Activated CD4-positive, CD25-positive, alpha-beta regulatory T cell treated with anti-CD3 and anti-CD28 coated beads, Interleukin-2, amount 50 U/mL, for 16 hours (primary cell): Measurements from ENCODE around the gene OASL.
"Not testable (repeated sequence)": the region's sequence is repeated elsewhere in the genome, so short reads cannot be mapped to it uniquely, and the experiment has no call there.

Experiments used
- DNase-seq: peaks from one replicate; pipeline ENCODE4 v3.0.0-alpha.2; 2020; ENCODE audit warnings: low read depth, low spot score

Gene OASL, protein sequence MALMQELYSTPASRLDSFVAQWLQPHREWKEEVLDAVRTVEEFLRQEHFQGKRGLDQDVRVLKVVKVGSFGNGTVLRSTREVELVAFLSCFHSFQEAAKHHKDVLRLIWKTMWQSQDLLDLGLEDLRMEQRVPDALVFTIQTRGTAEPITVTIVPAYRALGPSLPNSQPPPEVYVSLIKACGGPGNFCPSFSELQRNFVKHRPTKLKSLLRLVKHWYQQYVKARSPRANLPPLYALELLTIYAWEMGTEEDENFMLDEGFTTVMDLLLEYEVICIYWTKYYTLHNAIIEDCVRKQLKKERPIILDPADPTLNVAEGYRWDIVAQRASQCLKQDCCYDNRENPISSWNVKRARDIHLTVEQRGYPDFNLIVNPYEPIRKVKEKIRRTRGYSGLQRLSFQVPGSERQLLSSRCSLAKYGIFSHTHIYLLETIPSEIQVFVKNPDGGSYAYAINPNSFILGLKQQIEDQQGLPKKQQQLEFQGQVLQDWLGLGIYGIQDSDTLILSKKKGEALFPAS

DNA sequence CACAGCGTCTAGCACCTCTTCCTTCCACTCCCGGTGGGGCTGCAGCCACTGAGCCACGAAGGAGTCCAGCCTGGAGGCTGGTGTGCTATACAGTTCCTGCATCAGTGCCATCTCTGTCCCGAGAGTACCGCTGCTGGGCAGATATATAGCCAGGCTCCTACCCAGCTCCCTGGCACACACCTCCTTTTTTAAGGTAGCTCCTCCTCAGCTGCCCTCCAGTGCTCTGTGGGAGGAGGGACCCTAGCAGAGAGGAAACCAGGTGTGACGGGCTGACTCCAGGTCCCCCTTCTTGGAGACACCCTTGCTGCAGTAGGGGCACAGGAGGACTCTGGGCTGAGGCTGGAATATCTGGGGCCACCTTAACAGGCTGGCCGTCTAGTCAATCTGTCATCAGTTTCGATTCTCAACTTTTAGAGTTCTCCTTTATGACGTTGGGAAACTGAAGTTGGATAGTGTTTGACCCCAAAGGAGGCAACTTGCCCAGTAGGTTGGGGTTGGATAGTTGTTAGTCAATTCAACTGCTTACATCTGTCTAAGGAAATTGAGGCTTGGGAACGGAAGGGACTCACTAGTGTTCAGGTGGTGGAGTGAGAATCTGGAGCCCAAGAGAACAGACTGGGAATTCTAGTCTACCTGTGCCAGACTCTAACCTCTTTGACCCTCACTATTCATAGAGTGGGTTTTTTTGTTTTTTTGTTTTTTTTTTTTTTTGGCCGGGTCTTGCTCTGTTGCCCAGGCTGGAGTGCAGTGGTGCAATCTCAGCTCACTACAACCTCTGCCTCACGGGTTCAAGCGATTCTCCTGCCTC is at the start of gene OASL:
OASL (minus strand) TSS at position 386 of the 808 bp plus-strand sequence; CDS start at position 111, 275 bp downstream.
- DNase-seq = no peak

DNA sequence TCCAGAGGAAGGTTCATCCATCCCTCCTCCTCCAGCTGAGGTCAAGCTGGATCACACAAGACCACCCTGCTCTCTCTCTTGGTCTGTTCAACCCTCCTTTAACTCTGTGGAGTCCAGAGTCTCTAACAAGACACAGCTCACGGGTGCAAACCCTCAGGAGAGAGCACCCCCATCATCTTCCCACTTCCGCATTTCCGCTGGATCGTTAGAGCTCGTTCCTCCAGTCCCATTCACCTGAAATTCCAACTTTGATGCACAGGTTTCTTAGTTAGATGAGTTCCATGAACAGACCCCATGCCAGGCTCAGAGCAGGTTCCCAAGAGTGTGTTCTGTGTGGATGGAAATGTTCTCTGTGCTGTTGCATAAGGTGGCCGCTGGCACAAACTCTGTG is 49.1 kb upstream of the OASL start:
- DNase-seq = no peak

DNA sequence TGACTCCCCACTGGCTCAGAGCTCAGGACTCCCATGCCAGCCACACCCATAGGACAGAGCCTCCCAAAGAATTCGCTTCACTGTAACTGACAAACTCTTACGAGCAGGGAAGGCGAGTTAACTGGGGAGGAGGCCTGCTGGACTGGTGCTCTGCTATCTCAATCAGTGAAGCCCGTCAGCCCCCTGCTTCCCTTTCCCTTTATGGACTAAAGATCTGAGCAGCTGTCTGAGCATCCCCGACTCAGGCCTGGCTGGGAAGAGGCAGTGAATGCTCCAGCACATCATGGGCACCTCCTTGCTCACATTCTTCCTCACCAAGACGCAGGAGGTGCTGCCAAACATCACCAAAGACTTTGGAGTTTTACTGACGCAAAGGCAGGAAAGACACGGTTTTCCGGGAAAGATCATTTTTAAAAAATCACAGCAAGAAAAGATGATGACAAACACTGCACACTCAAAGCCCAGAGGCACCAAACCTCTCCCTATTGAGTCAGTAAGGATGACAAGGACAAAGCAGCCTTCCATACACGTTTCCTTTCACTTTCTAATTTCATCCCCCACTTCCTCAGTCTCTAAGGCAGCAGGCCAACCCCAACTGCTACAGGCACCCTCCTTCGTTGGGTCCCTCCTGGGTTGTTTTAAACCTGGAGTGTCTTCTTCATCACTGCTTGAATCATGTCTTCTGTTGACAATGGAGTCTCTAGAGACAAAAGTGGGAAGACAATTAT is 48.6 kb upstream of the OASL start:
- DNase-seq = no peak

DNA sequence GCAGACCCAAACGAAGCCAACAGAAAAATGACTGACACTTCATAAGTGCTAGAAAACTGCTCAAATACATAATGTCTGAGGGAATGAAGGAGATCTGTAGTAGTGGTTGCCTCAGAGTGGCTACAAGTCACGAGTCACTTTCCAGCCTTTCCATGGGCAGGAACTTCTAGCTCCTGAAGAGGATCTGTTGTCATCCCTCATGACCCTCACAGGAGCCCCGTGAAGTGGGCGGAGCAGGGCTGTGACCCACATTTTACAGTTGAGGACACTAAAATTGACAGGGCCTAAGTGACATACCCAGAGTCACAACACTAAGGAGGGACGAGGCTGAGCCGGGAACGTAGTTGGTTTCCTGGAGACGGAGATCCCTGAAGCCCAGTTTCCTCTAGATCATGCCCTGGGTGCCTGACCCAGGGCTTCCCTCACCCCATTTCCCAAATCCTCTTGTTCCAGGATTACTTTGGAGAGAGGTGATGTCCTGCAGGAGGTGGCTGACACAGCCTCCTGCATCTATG is 47.8 kb upstream of the OASL start:
- DNase-seq = no peak

DNA sequence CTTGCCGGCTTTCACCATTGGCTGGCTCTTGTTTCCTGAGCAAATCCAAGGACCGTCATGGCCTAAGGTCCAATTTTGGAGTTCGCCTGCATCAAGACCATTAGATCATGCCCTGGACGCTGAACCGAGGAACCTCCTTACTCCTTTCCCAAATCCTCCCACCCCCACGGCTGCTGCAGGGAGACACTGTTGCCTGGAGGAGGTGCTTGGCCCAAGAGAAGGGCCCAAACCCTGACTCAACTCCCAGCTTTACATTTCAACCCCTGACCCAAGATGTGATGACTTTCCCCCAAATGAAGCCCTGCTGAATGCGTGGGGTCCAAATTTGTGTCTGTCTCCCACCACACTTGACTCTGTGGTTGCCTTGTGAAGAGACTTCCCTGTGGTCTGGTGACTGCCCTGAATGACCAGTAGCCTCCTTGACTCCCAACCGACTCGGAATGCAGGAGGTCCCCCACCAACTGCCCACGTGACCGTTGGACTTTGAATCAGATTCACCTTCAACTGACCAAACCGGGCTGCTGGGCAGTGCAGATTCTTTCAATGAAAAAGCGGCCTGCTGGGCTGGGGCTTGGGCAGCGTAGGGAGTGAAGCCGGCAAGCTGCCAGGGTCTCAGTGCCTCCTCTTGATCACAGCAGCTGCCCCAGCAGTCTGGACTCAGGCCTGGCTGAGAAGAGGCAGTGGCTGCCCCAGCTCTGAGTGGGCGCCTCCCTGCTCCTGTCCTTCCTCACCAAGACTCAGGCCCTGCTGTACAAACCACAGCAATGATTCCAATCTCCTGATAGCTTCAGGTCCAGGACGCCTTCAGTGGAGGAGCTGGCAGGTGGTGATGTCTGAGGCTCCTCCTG is 46.7 kb upstream of the OASL start:
- DNase-seq = no peak

DNA sequence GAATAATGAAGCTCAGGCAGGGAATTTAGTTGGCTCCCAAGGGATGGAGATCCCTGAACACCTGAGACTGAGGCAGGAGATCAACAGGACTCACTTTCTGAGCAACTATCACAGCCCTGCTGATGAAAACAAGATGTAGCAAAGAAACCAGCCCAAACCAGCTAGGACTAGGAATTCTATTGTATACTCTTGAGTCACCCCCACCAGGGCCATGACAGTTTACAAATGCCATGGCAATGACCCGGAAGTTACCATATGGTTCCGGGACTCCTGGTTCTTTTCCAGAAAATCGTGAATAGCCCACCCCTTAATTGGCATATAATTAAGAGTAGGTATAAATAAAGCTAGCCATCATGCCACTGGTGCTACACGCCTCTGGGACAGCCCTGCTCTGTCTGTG is 46.0 kb upstream of the OASL start:
- no peak for DNase-seq

DNA sequence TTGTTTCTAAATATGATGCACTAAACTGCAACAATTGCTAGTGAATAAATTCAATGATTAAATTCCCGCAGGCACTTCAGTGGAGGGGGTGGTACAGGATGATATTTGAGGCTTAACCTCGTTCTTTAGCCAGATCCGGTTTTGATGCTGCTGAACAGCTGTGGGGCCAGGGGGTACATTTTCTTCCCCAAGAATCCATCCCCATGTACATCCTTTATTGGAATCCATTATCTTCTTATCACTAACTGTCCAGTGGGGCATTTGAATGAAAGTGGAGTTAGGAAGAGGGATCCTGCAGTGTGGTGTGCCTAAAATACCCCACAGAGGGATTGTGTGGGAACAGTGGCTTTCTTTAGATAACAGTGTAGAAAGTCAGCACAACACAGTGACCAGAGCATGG is 45.2 kb upstream of the OASL start:
- no peak for DNase-seq

DNA sequence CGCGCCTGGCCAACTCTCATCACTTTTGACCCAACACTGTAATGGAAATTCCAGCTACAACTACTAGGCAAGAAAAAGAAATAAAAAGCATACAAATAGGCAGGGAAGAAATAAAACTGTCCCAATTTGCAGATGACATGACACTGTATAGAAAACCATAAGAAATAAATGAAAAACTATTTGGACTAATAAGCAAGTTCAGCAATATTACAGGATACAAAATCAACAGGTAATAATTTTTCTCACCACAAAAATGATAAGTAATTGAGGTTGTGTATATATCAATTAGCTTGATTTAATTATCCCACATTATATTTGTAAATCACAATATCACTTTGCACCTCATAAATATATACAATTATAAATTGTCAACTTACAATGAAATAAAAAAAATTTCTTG is 41.9 kb upstream of the OASL start:
- no peak for DNase-seq

DNA sequence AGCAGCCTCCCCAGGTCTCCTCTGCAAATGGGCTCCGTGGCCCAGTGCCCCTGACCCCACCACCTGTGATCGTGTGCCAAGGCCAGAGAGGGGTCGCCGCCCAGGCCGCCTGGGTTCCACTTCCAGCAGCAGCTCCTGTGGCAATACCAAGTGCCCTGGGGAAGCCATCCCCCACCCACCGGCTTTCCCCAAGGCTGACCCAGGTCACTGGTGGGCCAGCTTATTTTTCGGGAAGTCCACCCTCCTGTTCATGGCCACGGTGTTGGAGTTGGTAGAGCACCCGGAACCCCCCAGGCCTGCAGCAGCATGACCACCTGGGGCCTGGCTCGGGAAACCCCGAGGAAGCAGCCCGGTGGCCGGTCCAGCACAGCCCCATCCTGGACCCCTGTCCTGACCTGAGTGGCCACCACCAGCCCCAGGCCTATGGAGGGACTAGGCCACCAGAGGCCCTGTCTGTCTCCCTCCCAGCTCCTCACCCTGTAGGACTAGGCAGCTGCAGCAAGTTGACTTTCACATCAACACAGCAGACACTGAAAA is 40.8 kb upstream of the OASL start:
- no peak for DNase-seq

DNA sequence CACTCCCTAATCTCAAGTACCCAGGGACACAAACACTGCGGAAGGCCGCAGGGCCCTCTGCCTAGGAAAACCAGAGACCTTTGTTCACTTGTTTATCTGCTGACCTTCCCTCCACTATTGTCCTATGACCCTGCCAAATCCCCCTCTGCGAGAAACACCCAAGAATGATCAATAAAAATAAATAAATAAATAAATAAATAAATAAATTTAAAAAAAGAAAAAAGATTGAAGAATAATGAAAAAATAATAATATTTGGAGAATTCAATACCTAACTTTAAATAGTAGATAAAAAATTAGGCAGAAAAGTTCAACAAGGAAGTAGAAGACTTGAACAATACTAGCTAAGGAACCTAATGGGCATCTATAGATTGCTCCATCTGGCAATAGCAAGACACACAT is 38.4 kb upstream of the OASL start:
- DNase-seq = not testable (repeated sequence)

DNA sequence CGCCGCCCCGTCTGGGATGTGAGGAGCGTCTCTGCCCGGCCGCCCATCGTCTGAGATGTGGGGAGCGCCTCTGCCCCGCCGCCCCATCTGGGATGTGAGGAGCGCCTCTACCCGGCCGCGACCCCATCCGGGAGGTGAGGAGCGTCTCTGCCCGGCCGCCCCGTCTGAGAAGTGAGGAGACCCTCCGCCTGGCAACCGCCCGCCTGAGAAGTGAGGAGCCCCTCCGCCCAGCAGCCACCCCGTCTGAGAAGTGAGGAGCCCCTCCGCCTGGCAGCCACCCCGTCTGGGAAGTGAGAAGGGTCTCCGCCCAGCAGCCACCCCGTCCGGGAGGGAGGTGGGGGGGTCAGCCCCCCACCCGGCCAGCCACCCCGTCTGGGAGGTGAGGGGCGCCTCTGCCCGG is 36.9 kb upstream of the OASL start:
- DNase-seq = not testable (repeated sequence)

DNA sequence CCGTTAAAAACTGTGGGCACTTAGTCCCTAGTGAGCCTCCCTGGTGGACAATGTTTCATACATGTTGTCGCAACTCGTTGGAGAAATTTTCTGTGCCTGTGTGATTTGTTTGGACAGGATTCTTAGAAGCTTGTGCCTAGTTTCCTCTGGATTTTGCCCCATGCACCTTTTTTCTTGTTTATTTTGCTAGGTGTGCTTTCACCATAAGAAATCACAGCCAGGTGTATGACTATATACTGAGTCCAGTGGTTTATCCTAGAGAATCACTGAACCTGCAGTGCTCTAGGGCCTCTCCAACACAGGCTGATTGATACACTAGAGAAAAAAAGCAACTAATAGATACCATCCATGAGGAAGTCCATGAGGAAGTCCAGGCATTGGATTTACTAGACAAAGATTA is 33.1 kb upstream of the OASL start:
- no peak for DNase-seq

DNA sequence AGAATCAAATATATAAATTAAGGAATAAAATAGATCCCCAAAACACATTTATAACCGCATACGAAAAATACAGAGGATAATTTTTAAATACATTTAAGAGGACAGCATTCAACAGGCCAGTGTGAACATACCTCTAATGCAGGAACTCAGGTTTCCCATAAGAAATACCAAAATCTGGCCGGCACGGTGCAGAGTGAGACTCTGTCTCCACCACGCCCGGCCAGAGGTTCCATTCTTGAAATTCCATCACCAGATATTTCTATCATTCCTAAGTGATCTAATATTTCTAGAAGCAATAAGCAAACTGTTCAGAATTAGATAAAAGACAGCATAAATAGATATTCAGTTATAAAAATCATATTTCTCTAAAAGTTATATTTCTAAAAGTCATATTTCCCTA is 30.2 kb upstream of the OASL start:
- no peak for DNase-seq

DNA sequence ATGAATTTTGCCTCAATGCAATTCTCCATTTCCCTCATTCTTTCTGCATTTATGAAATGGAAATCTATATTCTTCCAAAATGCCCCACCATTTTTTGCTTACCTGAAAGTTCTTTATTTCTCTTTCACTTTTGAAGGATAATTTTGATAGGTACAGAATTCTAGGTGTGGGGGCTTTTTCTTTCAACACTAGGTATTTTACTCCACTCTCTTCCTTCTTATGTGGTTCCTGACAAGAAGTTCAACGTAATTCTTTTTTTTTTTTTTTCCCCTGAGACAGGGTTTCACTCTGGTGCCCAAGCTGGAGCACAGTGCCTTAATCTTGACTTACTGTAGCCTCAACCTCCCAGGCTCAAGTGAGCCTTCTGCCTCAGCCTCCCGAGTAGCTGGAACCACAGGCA is 26.3 kb upstream of the OASL start:
- DNase-seq = no peak

DNA sequence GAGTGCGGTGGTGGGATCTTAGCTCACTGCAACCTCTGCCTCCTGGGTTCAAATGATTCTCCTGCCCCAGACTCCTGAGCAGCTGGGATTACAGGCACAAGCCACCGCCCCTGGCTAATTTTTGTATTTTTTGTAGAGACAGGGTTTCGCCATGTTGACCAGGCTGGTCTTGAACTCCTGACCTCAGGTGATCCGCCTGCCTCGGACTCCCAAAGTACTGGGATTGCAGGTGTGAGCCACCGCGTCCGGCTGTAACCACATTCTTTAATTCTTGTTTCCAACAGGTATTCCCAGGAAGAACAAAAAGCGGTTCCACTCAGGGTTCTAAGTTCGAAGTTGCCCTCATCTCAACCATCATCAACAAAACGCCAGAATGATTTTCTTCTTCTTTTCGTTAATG is 25.5 kb upstream of the OASL start:
- not testable (repeated sequence) for DNase-seq

DNA sequence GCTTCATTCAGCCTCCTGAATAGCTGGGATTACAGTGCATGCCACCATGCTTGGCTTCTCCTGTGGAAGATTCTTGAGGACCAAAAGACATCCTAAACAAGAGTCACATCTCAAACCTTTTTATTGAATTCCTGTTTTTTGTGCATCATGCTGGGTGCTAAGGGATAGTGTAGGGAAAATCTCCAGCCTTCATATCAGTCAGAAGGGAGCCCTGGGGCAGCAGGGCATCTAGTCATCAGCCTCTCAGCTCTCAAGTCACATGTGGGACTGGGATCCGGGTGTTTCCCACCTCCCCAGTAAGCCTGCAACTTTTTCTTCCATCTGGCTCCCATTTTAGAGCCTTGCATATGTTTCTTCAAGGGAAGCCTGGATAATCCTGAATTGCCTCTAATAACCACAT is 25.1 kb upstream of the OASL start:
- no peak for DNase-seq

DNA sequence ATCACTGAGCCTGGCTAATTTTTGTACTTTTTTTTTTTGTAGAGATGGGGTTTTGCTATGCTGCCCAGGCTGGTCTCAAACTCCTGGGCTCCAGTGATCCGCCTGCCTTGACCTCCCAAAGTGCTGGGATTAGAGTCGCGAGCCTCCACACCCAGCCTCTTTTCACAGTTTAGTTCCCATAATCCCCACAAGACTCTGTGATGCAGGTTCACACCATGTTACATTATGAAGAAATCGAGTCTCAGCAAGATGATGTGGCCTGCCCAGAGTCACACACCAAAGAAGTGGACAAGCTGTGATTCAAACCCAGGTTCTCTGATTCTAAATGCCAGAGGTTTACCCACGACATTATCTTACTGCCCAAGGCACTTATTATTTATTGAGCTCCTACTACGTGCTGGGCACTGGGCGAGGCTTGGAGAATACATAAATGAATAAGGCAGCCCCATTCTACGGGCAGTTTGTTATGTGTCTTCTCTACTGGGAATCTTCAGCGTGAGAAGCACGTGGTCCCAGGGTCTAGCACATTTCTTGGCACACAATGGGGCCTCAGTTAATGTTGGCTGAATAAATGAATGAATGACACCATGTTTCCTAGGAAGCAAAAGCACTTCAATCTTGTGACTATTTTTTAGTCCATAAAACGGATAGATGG is 23.5 kb upstream of the OASL start:
- no peak for DNase-seq

DNA sequence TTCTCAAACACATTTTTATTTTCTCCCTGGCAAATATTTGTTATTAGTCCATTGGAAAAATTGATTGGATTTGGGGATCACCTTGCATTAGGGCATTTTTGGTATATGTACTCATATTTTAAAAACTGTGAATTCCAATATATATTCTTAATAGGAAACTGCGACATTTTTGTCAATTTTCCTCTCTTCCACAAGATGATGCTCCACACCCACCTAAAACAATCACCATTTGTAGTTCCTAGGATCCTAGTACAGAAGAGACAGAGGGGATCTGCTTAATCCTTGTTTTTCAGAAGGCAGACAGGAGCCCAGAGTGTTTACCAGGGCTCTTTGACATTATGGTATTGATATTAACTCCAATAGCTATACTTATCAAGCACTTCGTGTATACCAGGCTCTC is 22.8 kb upstream of the OASL start:
- no peak for DNase-seq

DNA sequence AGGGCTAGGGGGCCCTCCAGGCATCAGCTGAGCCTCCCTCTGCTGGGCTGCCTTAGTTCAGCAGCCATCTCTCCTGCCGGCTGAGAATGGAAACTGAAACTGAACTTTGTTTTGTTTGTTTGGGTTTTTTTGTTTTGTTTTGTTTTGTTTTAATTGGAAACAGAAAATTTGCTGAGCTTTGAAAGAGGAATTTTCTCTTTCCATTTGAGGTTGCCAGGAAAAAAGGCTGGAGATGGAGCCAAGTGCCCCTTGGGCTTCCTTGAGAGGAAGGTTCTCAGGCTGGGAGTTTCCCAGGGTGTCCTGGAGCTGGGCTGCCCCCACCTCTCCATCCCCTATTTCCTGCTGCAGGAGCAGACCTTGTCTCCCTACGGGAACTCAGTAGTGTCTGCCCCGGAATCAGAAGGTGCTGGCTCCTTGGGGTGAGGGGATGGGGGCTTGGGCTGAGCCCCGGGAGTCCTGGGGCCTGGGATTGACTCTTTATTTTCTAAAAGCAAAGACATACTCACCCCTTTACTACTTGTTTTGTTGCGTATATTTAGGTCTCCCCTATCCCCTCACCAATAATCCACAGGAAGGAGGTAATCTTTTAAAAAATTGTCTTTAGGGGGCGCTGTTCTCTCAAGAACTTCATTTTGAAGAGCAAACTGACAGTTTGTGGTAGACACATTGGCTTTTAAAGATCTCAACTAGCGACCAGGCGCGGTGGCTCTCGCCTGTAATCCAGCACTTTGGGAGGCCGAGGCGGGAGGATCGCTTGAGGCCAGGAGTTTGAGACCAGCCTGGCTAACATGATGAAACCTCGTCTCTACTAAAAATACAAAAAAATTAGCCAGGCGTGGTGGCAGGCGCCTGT is 21.3 kb upstream of the OASL start:
- peak; percentile 36 for DNase-seq
